Measurements from ENCODE around the gene KDM6A. TPM values are rescaled to one million over a fixed set of nuclear protein-coding genes. Genes with fewer than 3 reads are reported as not detected.

KDM6A gene
- polyA plus RNA-seq, 1 donor (not counting 4 experiments of a cell fraction or from before 2014, with no cell fraction given) = 64.2 TPM

GRCh38 chrX:44975666-44976263 lies 102.8 kb downstream of the KDM6A start:
- Histone ChIP-seq H3K79me2 (ENCODE audit: control insufficient read depth, insufficient read depth, low read length) (peaks cover 88% of the 10 kb centered on the region), H3K4me3 (ENCODE audit: control insufficient read depth in 2 of 3, extremely low read depth in 1 of 3, insufficient read depth in 2 of 3, low read depth in 1 of 3, low read length in 3 of 3) (no peak overlapping the region), H3K9me1 (ENCODE audit: control insufficient read depth, extremely low read depth, insufficient read depth, low read length) (no peaks in the 10 kb centered on the region), H3K27ac (ENCODE audit: control insufficient read depth, insufficient read depth, low read length) (peak overlapping the region; percentile 34), H3K9ac (ENCODE audit: control insufficient read depth, extremely low read depth, insufficient read depth, low read length) (no peak overlapping the region), H3K36me3 (ENCODE audit: control insufficient read depth in 2 of 2, extremely low read depth in 1 of 2, insufficient read depth in 2 of 2, low read length in 2 of 2) (peaks cover 0 to 2% of the 10 kb centered on the region in 2 experiments), H4K20me1 (ENCODE audit: control insufficient read depth, extremely low read depth, insufficient read depth, low read length) (no peaks in the 10 kb centered on the region), H3K4me1 (ENCODE audit: control insufficient read depth, extremely low read depth, insufficient read depth, low read length) (peaks cover 21% of the 10 kb centered on the region), H3K9me3 (ENCODE audit: control insufficient read depth, low read depth, low read length) (no peaks in the 10 kb centered on the region), H3K4me2 (ENCODE audit: control insufficient read depth, extremely low read depth, insufficient read depth, low read depth, low read length) (peak overlapping the region; percentile 44), H3K27me3 (ENCODE audit: control insufficient read depth, extremely low read depth, insufficient read depth, low read length) (no peaks in the 10 kb centered on the region), H2AFZ (ENCODE audit: control insufficient read depth, low read length) (no peak overlapping the region)
- peak; percentile 46 for DNase-seq (ENCODE audit: low read depth, low spot score)
- peak; percentile 79 for FAIRE-seq
- TF ChIP-seq CTCF (optimal IDR thresholded peaks at IDR 0.05 in 1 of 3, IDR thresholded peaks at IDR 0.05 in 1 of 3, conservative IDR thresholded peaks at IDR 0.05 in 1 of 3; ENCODE audit: extremely low read depth in 1 of 3, insufficient read depth in 2 of 3, low read length in 3 of 3) = no peak
- no peak for TF ChIP-seq EZH2 (IDR thresholded peaks at IDR 0.05; ENCODE audit: low read length)
- dilution Hi-C loops (cut with MboI; ENCODE audit: extremely low pct_ligation_motif_present, low sequenced_read_pairs) = no loop called here

- FAIRE-seq = no peak
- no peak for DNase-seq (ENCODE audit: low read depth, low spot score)
- Histone ChIP-seq H2AFZ (ENCODE audit: control insufficient read depth, low read length) (no peak overlapping the region), H3K36me3 (ENCODE audit: control insufficient read depth in 2 of 2, extremely low read depth in 1 of 2, insufficient read depth in 2 of 2, low read length in 2 of 2) (peaks cover 0 to 2% of the 10 kb centered on the region in 2 experiments), H3K79me2 (ENCODE audit: control insufficient read depth, insufficient read depth, low read length) (peaks cover 86% of the 10 kb centered on the region), H3K4me1 (ENCODE audit: control insufficient read depth, extremely low read depth, insufficient read depth, low read length) (peaks cover 20% of the 10 kb centered on the region), H4K20me1 (ENCODE audit: control insufficient read depth, extremely low read depth, insufficient read depth, low read length) (peaks cover 3% of the 10 kb centered on the region), H3K27me3 (ENCODE audit: control insufficient read depth, extremely low read depth, insufficient read depth, low read length) (no peaks in the 10 kb centered on the region), H3K9me1 (ENCODE audit: control insufficient read depth, extremely low read depth, insufficient read depth, low read length) (no peaks in the 10 kb centered on the region), H3K9ac (ENCODE audit: control insufficient read depth, extremely low read depth, insufficient read depth, low read length) (no peak overlapping the region), H3K4me2 (ENCODE audit: control insufficient read depth, extremely low read depth, insufficient read depth, low read depth, low read length) (no peak overlapping the region), H3K27ac (ENCODE audit: control insufficient read depth, insufficient read depth, low read length) (no peak overlapping the region), H3K4me3 (ENCODE audit: control insufficient read depth in 2 of 3, extremely low read depth in 1 of 3, insufficient read depth in 2 of 3, low read depth in 1 of 3, low read length in 3 of 3) (no peak overlapping the region), H3K9me3 (ENCODE audit: control insufficient read depth, low read depth, low read length) (no peaks in the 10 kb centered on the region)
- TF ChIP-seq EZH2 (IDR thresholded peaks at IDR 0.05; ENCODE audit: low read length) = no peak
- TF ChIP-seq CTCF (optimal IDR thresholded peaks at IDR 0.05 in 1 of 3, IDR thresholded peaks at IDR 0.05 in 1 of 3, conservative IDR thresholded peaks at IDR 0.05 in 1 of 3; ENCODE audit: extremely low read depth in 1 of 3, insufficient read depth in 2 of 3, low read length in 3 of 3) = no peak
- dilution Hi-C loops (cut with MboI; ENCODE audit: extremely low pct_ligation_motif_present, low sequenced_read_pairs) = no loop called here
Measured at GRCh38 chrX:44978976-44979375, 106.0 kb downstream of the KDM6A start.
